DOHH2 (cell line): ENCODE data around the gene GHDC.

Source experiments
- EZH2phosphoT487 ChIP-seq: fragments of 200-600 bp; sonication (generic); IDR thresholded peaks from 2 replicates; pipeline ENCODE4 v1.6.1; 2017; ENCODE audit warnings: borderline replicate concordance, mild to moderate bottlenecking, antibody characterized with exemption, low read length, moderate library complexity, mixed read lengths
- TF ChIP-seq, protein P1 (sequence below): fragments of 200-600 bp; sonication (generic); IDR thresholded peaks from one replicate; pipeline ENCODE4 v1.5.1; 2014; ENCODE audit warnings: antibody characterized with exemption, mild to moderate bottlenecking, low read depth, low read length; ENCODE audit not compliant: poor library complexity, severe bottlenecking

DNA sequence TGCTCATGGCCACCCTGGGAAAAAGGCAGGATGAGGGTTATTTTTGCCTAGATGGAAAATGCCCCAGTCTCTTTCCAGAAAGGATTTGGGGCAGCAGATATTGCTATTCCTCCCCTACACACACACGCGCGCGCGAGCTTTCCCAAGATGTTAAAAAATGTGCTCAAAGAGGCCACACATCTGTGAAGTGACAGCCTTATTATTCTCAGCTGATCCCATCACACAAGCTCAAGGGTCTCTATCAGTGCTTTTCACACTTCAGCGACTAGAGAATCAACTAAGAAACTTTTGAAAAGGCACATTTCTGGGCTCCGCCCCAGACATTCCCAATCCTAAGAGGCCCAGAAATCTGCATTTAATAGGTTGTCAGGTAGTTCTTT is 33.8 kb downstream of the GHDC start:
- TF ChIP-seq, protein P1, sequence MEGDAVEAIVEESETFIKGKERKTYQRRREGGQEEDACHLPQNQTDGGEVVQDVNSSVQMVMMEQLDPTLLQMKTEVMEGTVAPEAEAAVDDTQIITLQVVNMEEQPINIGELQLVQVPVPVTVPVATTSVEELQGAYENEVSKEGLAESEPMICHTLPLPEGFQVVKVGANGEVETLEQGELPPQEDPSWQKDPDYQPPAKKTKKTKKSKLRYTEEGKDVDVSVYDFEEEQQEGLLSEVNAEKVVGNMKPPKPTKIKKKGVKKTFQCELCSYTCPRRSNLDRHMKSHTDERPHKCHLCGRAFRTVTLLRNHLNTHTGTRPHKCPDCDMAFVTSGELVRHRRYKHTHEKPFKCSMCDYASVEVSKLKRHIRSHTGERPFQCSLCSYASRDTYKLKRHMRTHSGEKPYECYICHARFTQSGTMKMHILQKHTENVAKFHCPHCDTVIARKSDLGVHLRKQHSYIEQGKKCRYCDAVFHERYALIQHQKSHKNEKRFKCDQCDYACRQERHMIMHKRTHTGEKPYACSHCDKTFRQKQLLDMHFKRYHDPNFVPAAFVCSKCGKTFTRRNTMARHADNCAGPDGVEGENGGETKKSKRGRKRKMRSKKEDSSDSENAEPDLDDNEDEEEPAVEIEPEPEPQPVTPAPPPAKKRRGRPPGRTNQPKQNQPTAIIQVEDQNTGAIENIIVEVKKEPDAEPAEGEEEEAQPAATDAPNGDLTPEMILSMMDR, result no peak
- TF ChIP-seq EZH2phosphoT487, result no peak
